Neuronal stem cell (in vitro differentiated cells): ENCODE measurements around the gene RPUSD4.

Source experiments
- DNase-seq: peaks from one replicate; pipeline ENCODE4 v3.0.0-alpha.2; 2013; ENCODE audit warnings: low spot score
- H2AFZ ChIP-seq: one replicate; pipeline ENCODE4 v1.6.1; 2013; ENCODE audit warnings: mild to moderate bottlenecking, low read length, inconsistent platforms
- H2AK5ac ChIP-seq: 2 replicates; pipeline ENCODE4 v1.6.1; 2013; ENCODE audit warnings: low read depth, mild to moderate bottlenecking, inconsistent platforms, low read length, moderate library complexity, mixed read lengths
- H2BK120ac ChIP-seq: 2 replicates; pipeline ENCODE4 v1.6.1; 2013; ENCODE audit warnings: low read depth, mild to moderate bottlenecking, inconsistent platforms, low read length, moderate library complexity, mixed read lengths
- H2BK12ac ChIP-seq: one replicate; pipeline ENCODE4 v1.6.1; 2013; ENCODE audit warnings: low read length, inconsistent platforms
- H2BK15ac ChIP-seq: 2 replicates; pipeline ENCODE4 v1.6.1; 2013; ENCODE audit warnings: mild to moderate bottlenecking, low read length, inconsistent platforms, mixed read lengths
- H2BK5ac ChIP-seq: one replicate; pipeline ENCODE4 v1.6.1; 2013; ENCODE audit warnings: inconsistent platforms, mild to moderate bottlenecking, low read length, moderate library complexity
- H3K14ac ChIP-seq: one replicate; pipeline ENCODE4 v1.6.1; 2013; ENCODE audit warnings: low read length, inconsistent platforms
- H3K18ac ChIP-seq: 2 replicates; pipeline ENCODE4 v1.6.1; 2013; ENCODE audit warnings: low read length, inconsistent platforms
- H3K23ac ChIP-seq: 2 replicates; pipeline ENCODE4 v1.6.1; 2013; ENCODE audit warnings: low read depth, mild to moderate bottlenecking, mixed read lengths, low read length, inconsistent platforms; ENCODE audit not compliant: poor library complexity
- H3K27ac ChIP-seq: replicated peaks from 3 replicates; pipeline ENCODE4 v1.5.1; 2013; ENCODE audit warnings: low read length, inconsistent platforms
- H3K27me3 ChIP-seq, 3 experiments: 2 replicates each; pipeline ENCODE4 v1.6.1; 2013; ENCODE audit warnings: low read length in 3 of 3, mild to moderate bottlenecking in 2 of 3, inconsistent platforms in 1 of 3, low read depth in 1 of 3, mixed read lengths in 1 of 3, moderate library complexity in 1 of 3; ENCODE audit not compliant: control insufficient read depth in 3 of 3, insufficient read depth in 3 of 3
- H3K36me3 ChIP-seq, 2 donors: replicated peaks in 1 of 2; 2 replicates each; pipeline ENCODE4 v1.6.1; 2013; ENCODE audit warnings: low read length in 2 of 2; ENCODE audit not compliant: control insufficient read depth in 2 of 2, insufficient read depth in 2 of 2
- H3K4ac ChIP-seq: 2 replicates; pipeline ENCODE4 v1.6.1; 2013; ENCODE audit warnings: inconsistent platforms, mild to moderate bottlenecking, low read length, moderate library complexity
- H3K4me1 ChIP-seq, 2 donors: 1 replicate in 1 of 2; 2 replicates in 1 of 2; pipeline ENCODE4 v1.6.1; 2013; ENCODE audit warnings: low read length in 2 of 2, low read depth in 1 of 2; ENCODE audit not compliant: control insufficient read depth in 2 of 2, insufficient read depth in 1 of 2
- H3K4me2 ChIP-seq: one replicate; pipeline ENCODE4 v1.6.1; 2013; ENCODE audit warnings: mild to moderate bottlenecking, low read length, inconsistent platforms; ENCODE audit not compliant: insufficient read depth, poor library complexity, severe bottlenecking
- H3K4me3 ChIP-seq, 2 donors: 2 replicates each; pipeline ENCODE4 v1.5.1; 2013; ENCODE audit warnings: low read length in 2 of 2, mild to moderate bottlenecking in 2 of 2, inconsistent platforms in 1 of 2, moderate library complexity in 1 of 2
- H3K79me1 ChIP-seq: one replicate; pipeline ENCODE4 v1.6.1; 2013; ENCODE audit warnings: low read depth, mild to moderate bottlenecking, inconsistent platforms, low read length, moderate library complexity
- H3K9ac ChIP-seq: one replicate; pipeline ENCODE4 v1.6.1; 2013; ENCODE audit warnings: mild to moderate bottlenecking, low read depth, low read length, inconsistent platforms; ENCODE audit not compliant: poor library complexity
- H3K9me3 ChIP-seq, 2 donors: replicated peaks in 1 of 2; 2 replicates each; pipeline versions ENCODE3 to v1.6.1; 2013; ENCODE audit warnings: low read length in 2 of 2, mild to moderate bottlenecking in 2 of 2, inconsistent platforms in 1 of 2, low read depth in 1 of 2, mixed read lengths in 1 of 2, moderate library complexity in 1 of 2; ENCODE audit not compliant: control insufficient read depth in 2 of 2, insufficient read depth in 1 of 2
- H4K8ac ChIP-seq: one replicate; pipeline ENCODE4 v1.6.1; 2013; ENCODE audit warnings: low read depth, mild to moderate bottlenecking, inconsistent platforms, low read length, moderate library complexity
- H4K91ac ChIP-seq: one replicate; pipeline ENCODE4 v1.6.1; 2013; ENCODE audit warnings: low read length, low read depth, mild to moderate bottlenecking, inconsistent platforms; ENCODE audit not compliant: poor library complexity
- WGBS, 2 donors: extraction: QIAGEN DNeasy Blood & Tissue Kit; methylation state at CpG; one replicate each; pipeline ENCODE4 v1.1.7; 2013; ENCODE audit warnings: missing lambda C conversion rate in 2 of 2, mixed read lengths in 1 of 2; ENCODE audit not compliant: insufficient read length in 2 of 2, insufficient replicate concordance in 1 of 2; ENCODE audit errors: extremely low coverage in 2 of 2; 5-methylcytosine and 5-hydroxymethylcytosine counted together

Gene RPUSD4

GRCh38 chr11:126161023-126161391 lies 50.4 kb downstream of the RPUSD4 start:
- H3K27ac ChIP-seq: no peak overlapping the region

DNA sequence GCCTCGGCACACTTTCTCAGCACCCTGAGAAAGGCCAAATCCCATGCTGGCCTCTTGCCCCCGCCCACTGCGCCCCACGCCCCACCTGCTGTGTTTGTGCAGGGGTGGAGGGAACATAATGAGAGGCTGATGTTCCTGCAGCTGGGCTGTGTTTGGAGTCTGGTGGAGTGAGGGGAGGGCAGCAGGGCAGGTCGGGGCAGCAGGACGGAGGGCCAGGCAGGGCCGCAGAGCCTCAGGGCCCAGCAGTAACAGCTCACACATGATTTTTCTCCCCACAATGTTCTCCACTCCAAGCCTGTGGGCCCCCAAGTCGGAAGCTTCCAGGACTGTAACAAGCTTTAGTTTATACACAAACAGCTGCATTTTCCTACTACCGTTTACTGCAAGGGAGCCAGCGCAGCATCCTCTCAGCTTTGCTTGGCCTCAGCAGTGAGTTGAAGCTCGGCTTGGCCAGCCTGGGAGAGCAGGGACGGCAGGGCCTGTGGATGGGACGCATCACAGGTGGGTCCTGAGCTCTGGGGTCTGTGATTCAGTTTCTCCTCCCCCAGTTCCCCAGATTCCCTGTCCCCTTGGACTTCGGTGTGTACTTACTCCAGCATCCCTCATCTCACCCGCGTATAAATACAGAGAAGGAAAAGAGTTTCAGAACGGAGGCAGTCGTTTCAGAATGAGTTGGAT lies 51.0 kb downstream of the RPUSD4 start:
- no peak overlapping the region for H3K23ac ChIP-seq
- no peak overlapping the region for H3K4me3 ChIP-seq
- H3K36me3 ChIP-seq: no peaks in the 10 kb centered on the region
- H3K9ac ChIP-seq: no peak overlapping the region
- H3K4me1 ChIP-seq: peaks cover 21 to 53% of the 10 kb centered on the region in 2 donors
- H3K4me2 ChIP-seq: no peak overlapping the region
- DNase-seq: no peak
- no peak overlapping the region for H3K27ac ChIP-seq
- peak overlapping the region; percentile 20 for H2AK5ac ChIP-seq
- H3K18ac ChIP-seq: peak overlapping the region; percentile 90
- no peaks in the 10 kb centered on the region for H3K9me3 ChIP-seq
- no peak overlapping the region for H4K8ac ChIP-seq
- H2BK12ac ChIP-seq: peak overlapping the region; percentile 96
- peak overlapping the region; percentile 93 for H2BK15ac ChIP-seq
- peaks cover 0 to 94% (median 0%) of the 10 kb centered on the region in 3 experiments for H3K27me3 ChIP-seq
- H2AFZ ChIP-seq: no peak overlapping the region
- WGBS, 2 donors: no CpG with 5 or more reads among the region's 18 CpGs
- no peak overlapping the region for H2BK5ac ChIP-seq
- H2BK120ac ChIP-seq: no peak overlapping the region
- H4K91ac ChIP-seq: peak overlapping the region; percentile 4
- H3K79me1 ChIP-seq: no peaks in the 10 kb centered on the region
- H3K4ac ChIP-seq: no peak overlapping the region
- H3K14ac ChIP-seq: no peak overlapping the region

More at GRCh38 chr11:126161023-126161391, 50.4 kb downstream of the RPUSD4 start:
- H3K4me2 ChIP-seq: no peak overlapping the region
- H4K91ac ChIP-seq: peak overlapping the region; percentile 56
- DNase-seq: no peak
- no peak overlapping the region for H3K4ac ChIP-seq
- no peaks in the 10 kb centered on the region for H3K9me3 ChIP-seq
- peak overlapping the region; percentile 90 for H3K18ac ChIP-seq
- peak overlapping the region; percentile 61 for H3K9ac ChIP-seq
- H2BK120ac ChIP-seq: no peak overlapping the region
- no peaks in the 10 kb centered on the region for H3K36me3 ChIP-seq
- H4K8ac ChIP-seq: peak overlapping the region; percentile 76
- H3K27me3 ChIP-seq: peaks cover 0 to 94% (median 0%) of the 10 kb centered on the region in 3 experiments
- no peak overlapping the region for H3K4me3 ChIP-seq
- no peak overlapping the region for H2BK5ac ChIP-seq
- peak overlapping the region; percentile 93 for H2BK15ac ChIP-seq
- H3K79me1 ChIP-seq: no peaks in the 10 kb centered on the region
- H3K14ac ChIP-seq: peak overlapping the region; percentile 49
- WGBS, 2 donors: no CpG with 5 or more reads among the region's 7 CpGs
- peak overlapping the region; percentile 20 for H2AK5ac ChIP-seq
- H2AFZ ChIP-seq: no peak overlapping the region
- H3K23ac ChIP-seq: peak overlapping the region; percentile 6
- peaks cover 21 to 53% of the 10 kb centered on the region in 2 donors for H3K4me1 ChIP-seq
- peak overlapping the region; percentile 96 for H2BK12ac ChIP-seq

DNA sequence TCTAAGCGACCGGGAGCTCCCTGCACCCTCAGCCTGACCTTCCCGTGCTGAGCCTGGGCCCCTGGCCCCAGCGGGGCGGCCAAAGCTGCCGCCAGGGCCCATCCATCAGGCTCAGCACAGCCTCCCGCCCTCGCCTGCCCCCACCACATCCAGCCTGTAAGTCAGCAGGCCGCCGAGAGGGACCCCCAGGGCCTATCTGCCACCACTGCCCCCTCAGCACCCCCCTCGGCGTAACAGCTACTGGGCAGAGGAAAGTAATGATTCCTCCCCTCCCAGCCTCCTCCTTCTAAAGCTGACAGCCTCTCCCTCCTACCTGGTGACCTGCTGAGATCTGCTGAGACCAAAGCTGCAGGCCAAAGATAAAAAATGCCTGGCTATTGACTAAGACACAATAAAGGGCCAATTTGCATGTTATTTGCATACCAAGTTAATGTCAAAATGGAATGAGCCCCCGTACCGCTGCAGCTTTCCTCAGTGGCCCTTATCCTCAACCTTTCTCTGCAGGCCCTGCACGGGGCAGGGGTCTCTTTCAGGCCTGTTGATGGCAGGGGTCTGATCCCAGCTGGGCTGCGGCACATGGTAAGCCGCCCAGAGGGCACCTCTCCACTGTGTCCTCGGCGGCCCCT lies 51.6 kb downstream of the RPUSD4 start:
- H3K4me3 ChIP-seq: no peak overlapping the region
- no peaks in the 10 kb centered on the region for H3K36me3 ChIP-seq
- H3K9ac ChIP-seq: no peak overlapping the region
- peaks cover 0 to 94% (median 0%) of the 10 kb centered on the region in 3 experiments for H3K27me3 ChIP-seq
- H3K79me1 ChIP-seq: no peaks in the 10 kb centered on the region
- peak overlapping the region; percentile 12 for H3K4me2 ChIP-seq
- H3K14ac ChIP-seq: no peak overlapping the region
- H2AFZ ChIP-seq: no peak overlapping the region
- no peak for DNase-seq
- peak overlapping the region; percentile 66 for H3K18ac ChIP-seq
- no peak overlapping the region for H2BK12ac ChIP-seq
- peak overlapping the region; percentile 14 for H2AK5ac ChIP-seq
- H3K23ac ChIP-seq: peak overlapping the region; percentile 10
- no peak overlapping the region for H4K91ac ChIP-seq
- H2BK15ac ChIP-seq: no peak overlapping the region
- no peak overlapping the region for H2BK120ac ChIP-seq
- no CpG with 5 or more reads among the region's 19 CpGs for WGBS, 2 donors
- peaks cover 21 to 51% of the 10 kb centered on the region in 2 donors for H3K4me1 ChIP-seq
- no peak overlapping the region for H2BK5ac ChIP-seq
- H3K27ac ChIP-seq: no peak overlapping the region
- no peaks in the 10 kb centered on the region for H3K9me3 ChIP-seq
- H4K8ac ChIP-seq: no peak overlapping the region
- H3K4ac ChIP-seq: no peak overlapping the region

DNA sequence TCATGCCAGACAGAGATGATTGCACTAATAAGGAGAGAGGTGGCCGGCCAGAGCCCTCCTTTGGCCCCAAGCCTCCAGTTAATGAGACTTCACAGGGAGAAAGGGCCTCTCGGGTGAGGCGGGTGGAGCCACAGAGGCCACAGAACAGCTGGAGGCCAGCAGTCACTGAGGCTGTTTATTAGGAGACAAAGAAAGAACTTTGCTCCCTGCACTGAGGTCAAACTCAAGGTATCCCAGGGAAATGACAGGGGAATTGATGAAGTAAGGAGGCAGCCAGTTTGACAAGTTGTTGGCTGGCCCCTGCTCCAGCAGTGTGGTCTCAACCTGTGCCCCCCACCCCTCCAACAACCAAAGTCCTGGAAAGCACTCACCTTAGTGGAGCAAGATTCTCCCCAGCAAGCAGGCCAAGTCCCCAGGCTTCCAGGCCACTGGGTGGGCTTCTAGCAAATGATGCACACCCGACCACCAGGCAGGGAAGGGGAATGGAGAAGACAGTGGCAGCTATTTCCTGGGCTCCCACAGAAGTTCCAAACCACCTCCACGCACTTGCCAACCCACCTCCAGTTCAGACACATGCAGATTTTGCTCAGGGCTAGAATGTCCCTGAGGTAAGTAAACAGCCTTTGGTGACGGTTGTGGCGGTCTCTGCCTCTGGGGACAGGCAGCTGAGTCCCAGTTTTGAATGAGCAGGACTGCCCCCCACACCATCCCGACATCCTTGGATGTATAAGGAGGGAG lies 53.2 kb downstream of the RPUSD4 start:
- Histone ChIP-seq H3K27me3 (peaks cover 0 to 94% (median 0%) of the 10 kb centered on the region in 3 experiments), H3K4me1 (peaks cover 19 to 61% of the 10 kb centered on the region in 2 donors), H3K14ac (no peak overlapping the region), H2BK5ac (no peak overlapping the region), H3K79me1 (no peaks in the 10 kb centered on the region), H3K4ac (no peak overlapping the region), H3K4me3 (no peak overlapping the region), H2AK5ac (peak overlapping the region; percentile 26), H2BK15ac (no peak overlapping the region), H3K36me3 (no peaks in the 10 kb centered on the region), H4K8ac (no peak overlapping the region), H3K4me2 (no peak overlapping the region), H3K27ac (no peak overlapping the region), H3K9ac (no peak overlapping the region), H3K9me3 (peaks cover 0 to 8% of the 10 kb centered on the region in 2 donors), H2BK12ac (no peak overlapping the region), H4K91ac (no peak overlapping the region), H3K18ac (no peak overlapping the region), H2BK120ac (no peak overlapping the region), H3K23ac (no peak overlapping the region), H2AFZ (no peak overlapping the region)
- no peak for DNase-seq
- no CpG with 5 or more reads among the region's 8 CpGs for WGBS, 2 donors
